Mucosa of descending colon (tissue), 3 donors: ENCODE measurements around the gene STEAP2. TPM values are rescaled to one million over a fixed set of nuclear protein-coding genes. Genes with fewer than 3 reads are reported as not detected.
A peak's percentile ranks its signal among the peaks of the same experiment; 100 is the strongest.

ENCODE experiments used
- ATAC-seq: fragments of 200-7000 bp; cut with Tn5 transposase; one replicate; pipeline ENCODE4 v1.9.1; 2020; ENCODE audit warnings: mild to moderate bottlenecking, moderate library complexity
- DNase-seq, 3 donors: peaks; one replicate each; pipeline ENCODE4 v3.0.0-alpha.2; 2020
- H3K36me3 ChIP-seq: fragments of 200-600 bp; one replicate; pipeline ENCODE4 v1.8.0; 2021; ENCODE audit warnings: low read depth, mild to moderate bottlenecking
- H3K4me1 ChIP-seq: fragments of 200-600 bp; one replicate; pipeline ENCODE4 v1.8.0; 2021; ENCODE audit warnings: low read depth, mild to moderate bottlenecking
- H3K4me3 ChIP-seq: fragments of 200-600 bp; one replicate; pipeline ENCODE4 v1.8.0; 2021; ENCODE audit warnings: mild to moderate bottlenecking
- H3K9me3 ChIP-seq: fragments of 200-600 bp; one replicate; pipeline ENCODE4 v1.8.0; 2021; ENCODE audit warnings: mild to moderate bottlenecking
- CTCF ChIP-seq: fragments of 200-600 bp; IDR thresholded peaks from one replicate; pipeline ENCODE4 v1.8.0; 2022; ENCODE audit warnings: antibody characterized with exemption, mild to moderate bottlenecking
- intact Hi-C, 2 donors: fragments of 100-400 bp; cut with DNase I in 1 of 2; cut with micrococcal nuclease in 1 of 2; formaldehyde crosslinking; loops; one replicate each; pipeline versions ENCODE4 v1.11.0 to v1.11.1; 2022; cut with DNase I, micrococcal nuclease
- total RNA-seq, 3 donors: library from RNA; stranded (reverse); fragmentation: NEBNext Ultra II Directional in 2 of 3; extraction: Animal tissue kit (Norgen Biotek cat#: 25700) in 2 of 3; gene quantifications; one replicate each; pipeline versions ENCODE4 v1.2.1 to v1.2.4, GENCODE V29; 2021 to 2023
- donor health status: DM: no; HTN: no; CAD: no; lungs with moderate emphysema.
- donor health status: DM: no; HTN: no; CAD: no.
- donor health status: DM: no; HTN: yes; CAD: no.

The STEAP2 gene
- total RNA-seq, 3 donors from 2014 or later = 22.2 to 26.3 (median 23.1) TPM

- TF ChIP-seq CTCF = no peak
- DNase-seq (no peak), ATAC-seq (no peak)
- Histone ChIP-seq H3K9me3 (no peaks in the 10 kb centered on the region), H3K4me3 (no peak overlapping the region), H3K4me1 (peaks cover 14% of the 10 kb centered on the region), H3K36me3 (no peaks in the 10 kb centered on the region)
- intact Hi-C loops = loop anchor here in 1 of 2 donors (10.0 kb wide), 1 partner anchor 95 kb away; no protein-coding TSS in a partner anchor
Measured at GRCh38 chr7:90169891-90170290, 41.6 kb upstream of the STEAP2 start.

DNA sequence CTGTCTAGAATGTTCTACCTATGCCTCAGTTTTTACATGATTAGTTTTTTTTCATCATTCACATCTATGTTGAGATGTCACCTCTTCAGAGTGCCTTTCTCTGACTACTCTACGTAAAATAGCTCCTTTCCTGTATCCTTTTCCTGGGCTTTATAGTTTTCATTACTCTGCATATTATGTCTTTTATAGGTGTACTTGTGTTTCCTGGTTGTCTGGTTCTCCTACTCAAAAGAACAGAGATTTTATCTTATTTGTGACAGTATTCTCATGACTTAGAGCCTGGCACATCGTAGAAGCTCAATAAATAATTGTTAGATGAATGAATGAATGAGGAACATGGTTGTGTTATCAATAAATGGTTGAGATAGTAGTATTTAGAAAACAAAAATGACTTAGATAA is 39.4 kb upstream of the STEAP2 start:
- Histone ChIP-seq H3K36me3 (no peaks in the 10 kb centered on the region), H3K4me3 (no peak overlapping the region), H3K9me3 (no peaks in the 10 kb centered on the region), H3K4me1 (peaks cover 8% of the 10 kb centered on the region)
- DNase-seq = no peak
- no peak for TF ChIP-seq CTCF
- ATAC-seq = peak; percentile 30
- intact Hi-C loops = no loop called here

DNA sequence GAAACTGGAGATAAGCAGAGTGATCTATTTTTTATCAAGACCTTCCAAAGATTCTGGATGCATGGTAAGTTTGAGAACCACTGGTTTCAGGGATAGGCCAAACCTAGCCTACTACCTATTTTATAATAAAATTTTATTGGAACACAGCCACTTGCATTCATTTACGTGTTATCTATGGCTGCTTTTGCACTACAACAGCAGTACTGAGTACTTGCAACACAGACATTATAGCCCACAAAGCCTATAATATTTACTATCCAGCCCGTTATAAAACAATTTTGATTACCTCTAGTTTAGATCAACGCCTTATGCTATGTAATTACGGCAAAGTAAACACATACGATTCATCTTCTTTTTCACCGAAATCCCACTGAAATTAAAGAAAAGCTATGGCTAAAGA is 38.9 kb upstream of the STEAP2 start:
- ATAC-seq = peak; percentile 87

DNA sequence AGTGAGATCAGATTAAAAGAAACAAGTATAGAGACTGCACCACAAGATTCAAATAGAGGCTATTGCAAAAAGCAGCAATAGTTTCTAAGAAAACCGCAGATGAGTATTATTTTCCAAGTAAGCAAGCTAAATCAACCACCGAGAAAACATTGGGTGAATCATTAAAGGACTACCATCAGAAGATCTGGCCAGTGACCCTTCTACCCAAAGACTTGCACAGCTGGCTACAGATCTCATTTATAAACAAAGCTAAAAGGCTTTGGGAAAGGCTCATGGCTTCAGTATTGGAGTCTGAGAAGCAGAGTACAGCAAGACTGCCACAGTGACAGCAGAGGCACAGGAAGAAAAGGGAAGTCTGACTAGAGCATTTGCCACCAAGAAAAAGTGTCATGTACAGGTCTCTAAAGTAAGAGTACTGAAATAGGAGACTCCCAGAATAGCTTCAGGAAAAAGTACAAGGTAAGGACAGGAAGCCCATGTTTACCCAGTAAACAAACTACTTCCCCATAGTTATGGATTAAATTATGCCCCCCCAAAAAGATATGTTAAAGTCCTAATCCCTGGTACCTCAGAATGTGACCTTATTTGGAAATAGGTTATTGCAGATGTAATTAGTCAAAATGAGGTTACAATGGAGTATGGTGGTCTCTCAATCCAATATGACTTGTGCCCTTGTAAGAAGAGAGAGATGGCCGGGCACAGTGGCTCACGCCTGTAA is 38.3 kb upstream of the STEAP2 start:
- Histone ChIP-seq H3K4me1 (peaks cover 7% of the 10 kb centered on the region), H3K36me3 (no peaks in the 10 kb centered on the region), H3K4me3 (no peak overlapping the region), H3K9me3 (no peaks in the 10 kb centered on the region)
- ATAC-seq = peak; percentile 74
- no peak for TF ChIP-seq CTCF
- intact Hi-C loops = no loop called here
- peak in 1 of 3 donors; percentile 25 for DNase-seq

More for the DNA sequence above, 38.9 kb upstream of the STEAP2 start:
- Histone ChIP-seq H3K9me3 (no peaks in the 10 kb centered on the region), H3K4me1 (peaks cover 7% of the 10 kb centered on the region), H3K36me3 (no peaks in the 10 kb centered on the region), H3K4me3 (no peak overlapping the region)
- DNase-seq = no peak
- no peak for TF ChIP-seq CTCF
- intact Hi-C loops = no loop called here

DNA sequence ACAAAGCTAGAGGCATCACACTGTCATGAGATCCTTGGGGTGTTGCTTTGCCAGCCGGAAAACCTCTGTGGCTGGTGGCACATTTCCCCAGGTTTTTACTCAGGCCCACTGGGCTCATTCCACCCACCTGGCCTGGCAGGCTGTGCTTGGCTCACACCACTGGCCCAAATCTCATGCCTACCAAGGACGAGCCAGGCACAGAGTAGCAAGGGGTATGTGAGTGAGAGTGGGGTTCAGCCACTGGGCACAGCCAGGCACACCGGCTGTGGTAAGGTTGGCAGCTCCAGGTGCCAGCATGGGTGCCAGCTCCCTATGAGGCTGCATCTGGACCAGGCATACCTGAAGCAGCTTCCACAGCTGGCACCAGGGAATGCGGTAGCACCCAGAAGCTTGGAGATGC is 35.9 kb upstream of the STEAP2 start:
- ATAC-seq (no peak), DNase-seq (no peak)
- Histone ChIP-seq H3K36me3 (no peaks in the 10 kb centered on the region), H3K9me3 (no peaks in the 10 kb centered on the region), H3K4me3 (no peak overlapping the region), H3K4me1 (peaks cover 7% of the 10 kb centered on the region)
- intact Hi-C loops = no loop called here
- TF ChIP-seq CTCF = no peak
